ENCODE measurements around the gene RIMS1. TPM values are rescaled to one million over a fixed set of nuclear protein-coding genes. Genes with fewer than 3 reads are reported as not detected.

The RIMS1 gene
- total and polyA plus RNA-seq, 12 donors, result 0.07 to 2.8 (median 0.20) TPM; not detected in 3

DNA sequence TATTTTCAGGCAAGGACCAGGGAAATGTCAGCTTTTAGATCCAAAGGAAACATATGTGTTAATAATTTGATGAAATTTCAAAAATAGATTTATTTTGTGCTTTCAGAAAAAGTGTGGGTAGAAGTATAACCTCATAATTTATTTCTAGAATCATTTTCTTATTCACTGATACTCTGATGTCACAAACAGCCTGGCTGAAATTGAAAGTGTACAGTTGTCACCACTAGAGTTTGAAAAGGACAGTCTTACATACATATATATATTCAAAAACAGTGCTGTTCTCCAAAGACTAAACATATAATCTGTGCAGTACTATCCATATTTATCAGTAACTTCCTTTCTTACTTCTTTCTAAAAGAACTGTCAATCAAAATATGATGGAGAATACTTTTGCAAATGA, 481.1 kb downstream of the RIMS1 start:
- ATAC-seq, result no peak
- H3K4me3 ChIP-seq, result no peak overlapping the region
- TF ChIP-seq, protein P1, sequence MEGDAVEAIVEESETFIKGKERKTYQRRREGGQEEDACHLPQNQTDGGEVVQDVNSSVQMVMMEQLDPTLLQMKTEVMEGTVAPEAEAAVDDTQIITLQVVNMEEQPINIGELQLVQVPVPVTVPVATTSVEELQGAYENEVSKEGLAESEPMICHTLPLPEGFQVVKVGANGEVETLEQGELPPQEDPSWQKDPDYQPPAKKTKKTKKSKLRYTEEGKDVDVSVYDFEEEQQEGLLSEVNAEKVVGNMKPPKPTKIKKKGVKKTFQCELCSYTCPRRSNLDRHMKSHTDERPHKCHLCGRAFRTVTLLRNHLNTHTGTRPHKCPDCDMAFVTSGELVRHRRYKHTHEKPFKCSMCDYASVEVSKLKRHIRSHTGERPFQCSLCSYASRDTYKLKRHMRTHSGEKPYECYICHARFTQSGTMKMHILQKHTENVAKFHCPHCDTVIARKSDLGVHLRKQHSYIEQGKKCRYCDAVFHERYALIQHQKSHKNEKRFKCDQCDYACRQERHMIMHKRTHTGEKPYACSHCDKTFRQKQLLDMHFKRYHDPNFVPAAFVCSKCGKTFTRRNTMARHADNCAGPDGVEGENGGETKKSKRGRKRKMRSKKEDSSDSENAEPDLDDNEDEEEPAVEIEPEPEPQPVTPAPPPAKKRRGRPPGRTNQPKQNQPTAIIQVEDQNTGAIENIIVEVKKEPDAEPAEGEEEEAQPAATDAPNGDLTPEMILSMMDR (IDR thresholded peaks at IDR 0.05), result no peak

DNA sequence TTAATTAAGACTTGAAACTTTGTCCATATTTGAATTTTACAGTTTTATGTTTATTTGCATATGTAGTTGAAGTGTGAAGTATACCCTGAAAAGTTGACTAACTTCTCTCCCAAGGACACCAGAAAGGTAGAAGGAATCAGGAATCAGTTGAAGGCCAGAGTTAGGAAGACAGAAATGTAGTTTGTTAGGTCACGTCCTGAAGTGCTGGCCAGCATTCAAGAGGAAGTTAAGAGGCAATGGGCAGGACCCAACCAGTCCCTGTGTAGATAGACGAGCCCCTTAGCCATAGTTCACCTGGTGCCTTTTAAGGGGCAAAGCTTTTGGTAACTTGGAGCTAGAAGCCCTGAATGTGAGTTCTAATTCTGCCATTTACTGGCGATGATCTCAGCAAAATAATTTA, 485.1 kb downstream of the RIMS1 start:
- no peak for DNase-seq
- 48 to 52% methylated on average over 3 of the region's 3 CpGs for WGBS, 2 donors
- Histone ChIP-seq H3K9me3 (no peaks in the 10 kb centered on the region), H3K27ac (no peak overlapping the region), H3K4me3 (no peak overlapping the region), H3K4me1 (no peaks in the 10 kb centered on the region), H3K36me3 (no peaks in the 10 kb centered on the region), H3K27me3 (no peaks in the 10 kb centered on the region)
- TF ChIP-seq, protein P1 (IDR thresholded peaks at IDR 0.05), result no peak
- intact Hi-C loops (cut with DNase I), result no loop called here
- no peak for ATAC-seq

More for the DNA sequence above, 481.1 kb downstream of the RIMS1 start:
- DNase-seq, result no peak
- intact Hi-C loops (cut with DNase I), result no loop called here
- Histone ChIP-seq H3K4me1 (no peaks in the 10 kb centered on the region), H3K27ac (no peak overlapping the region), H3K36me3 (no peaks in the 10 kb centered on the region), H3K27me3 (no peaks in the 10 kb centered on the region), H3K9me3 (no peaks in the 10 kb centered on the region)

DNA sequence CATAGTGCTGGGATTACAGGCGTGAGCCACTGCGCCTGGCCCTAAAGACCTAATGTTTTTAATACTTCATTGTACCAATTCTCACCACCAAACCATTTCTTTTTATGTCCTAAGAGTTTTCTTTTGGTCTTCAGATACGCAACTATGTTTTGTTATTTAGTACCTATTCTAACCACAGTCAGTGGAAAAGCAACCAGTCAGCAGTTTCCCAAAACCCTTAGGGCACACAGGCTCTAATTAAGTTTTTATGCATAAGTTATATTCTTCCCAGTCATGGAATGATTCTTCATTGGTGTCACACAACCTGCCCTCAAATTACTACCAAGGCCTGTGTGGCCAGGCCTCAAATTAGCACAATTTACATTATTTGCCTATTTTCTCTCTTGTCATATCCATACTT, 487.8 kb downstream of the RIMS1 start:
- Histone ChIP-seq H3K4me3 (no peak overlapping the region), H3K9me3 (no peaks in the 10 kb centered on the region), H3K27me3 (no peaks in the 10 kb centered on the region), H3K4me1 (no peaks in the 10 kb centered on the region), H3K27ac (no peak overlapping the region), H3K36me3 (no peaks in the 10 kb centered on the region)
- intact Hi-C loops (cut with DNase I), result no loop called here
- ATAC-seq (no peak), DNase-seq (no peak)
- TF ChIP-seq, protein P1 (IDR thresholded peaks at IDR 0.05), result no peak
- WGBS, 2 donors, result 93 to 97% methylated on average over 3 of the region's 3 CpGs

DNA sequence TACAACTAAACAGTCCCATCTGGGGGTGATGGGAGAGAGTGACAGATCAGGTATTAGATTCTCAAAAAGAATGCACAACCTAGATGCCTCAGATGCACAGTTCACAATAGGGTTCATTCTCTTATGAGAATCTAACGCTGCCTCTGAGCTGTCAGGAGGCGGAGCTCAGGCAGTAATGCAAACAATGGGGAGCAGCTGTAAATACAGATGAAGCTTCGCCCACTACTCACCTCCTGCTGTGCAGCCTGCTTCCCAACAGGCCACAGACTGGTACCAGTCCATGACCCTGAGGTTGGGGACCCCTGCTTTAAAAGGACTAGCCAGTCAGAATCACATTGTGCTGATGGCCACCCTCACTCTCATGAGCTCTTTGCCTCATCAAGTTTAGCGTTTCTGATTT, 488.5 kb downstream of the RIMS1 start:
- Histone ChIP-seq H3K4me3 (no peak overlapping the region), H3K4me1 (no peaks in the 10 kb centered on the region), H3K27ac (no peak overlapping the region), H3K9me3 (no peaks in the 10 kb centered on the region), H3K36me3 (no peaks in the 10 kb centered on the region), H3K27me3 (no peaks in the 10 kb centered on the region)
- intact Hi-C loops (cut with DNase I), result no loop called here
- ATAC-seq (no peak), DNase-seq (no peak)
- 59 to 68% methylated on average over 4 of the region's 4 CpGs for WGBS, 2 donors
- TF ChIP-seq, protein P1 (IDR thresholded peaks at IDR 0.05), result no peak

DNA sequence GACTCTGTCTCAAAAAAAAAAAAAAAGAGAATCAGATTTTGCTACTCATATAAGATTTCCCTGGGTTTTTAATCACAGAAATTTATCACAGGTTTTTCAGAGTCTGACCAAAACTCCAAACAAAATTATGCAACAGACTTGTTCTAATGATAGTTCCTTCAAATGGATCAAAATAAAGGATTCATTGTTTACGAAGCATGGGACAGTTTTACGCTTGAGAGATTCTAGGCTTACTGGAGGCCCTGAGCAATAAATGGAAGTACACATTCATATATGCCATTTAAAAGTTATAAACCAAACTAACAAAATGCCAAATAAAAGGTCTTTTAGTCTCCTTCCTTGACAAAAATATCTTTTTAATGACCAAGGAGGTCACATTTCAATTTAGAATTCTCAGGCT, 490.4 kb downstream of the RIMS1 start:
- 87 to 96% methylated on average over 2 of the region's 2 CpGs for WGBS, 2 donors
- Histone ChIP-seq H3K9me3 (no peaks in the 10 kb centered on the region), H3K4me3 (no peak overlapping the region), H3K27me3 (no peaks in the 10 kb centered on the region), H3K27ac (no peak overlapping the region), H3K36me3 (no peaks in the 10 kb centered on the region), H3K4me1 (no peaks in the 10 kb centered on the region)
- intact Hi-C loops (cut with DNase I), result no loop called here
- DNase-seq (no peak), ATAC-seq (no peak)
- TF ChIP-seq, protein P1 (IDR thresholded peaks at IDR 0.05), result no peak

All from heart right ventricle (tissue), 16 donors.